SK-N-SH (cell line): ENCODE results near the gene GRIN2C.

Experiments
- CHD2 ChIP-seq: fragments of 150-350 bp; IDR thresholded peaks from 2 replicates; pipeline ENCODE4 v1.6.1; 2018; ENCODE audit warnings: low read length; ENCODE audit not compliant: partially characterized antibody
- EZH2phosphoT487 ChIP-seq: fragments of 200-600 bp; sonication (generic); IDR thresholded peaks from 2 replicates; pipeline ENCODE4 v1.6.1; 2017; ENCODE audit warnings: low read depth, mixed run types, mild to moderate bottlenecking, antibody characterized with exemption, moderate library complexity, borderline replicate concordance
- FOXJ3 ChIP-seq: sonication (generic); formaldehyde crosslinking; IDR thresholded peaks from 2 replicates; pipeline ENCODE4 v1.5.1; 2020; ENCODE audit warnings: mild to moderate bottlenecking, missing genetic modification reagents
- GABPA ChIP-seq: IDR thresholded peaks from 2 replicates; pipeline ENCODE4 v1.4.0; 2012; ENCODE audit warnings: low read depth, mild to moderate bottlenecking
- MEF2A ChIP-seq: IDR thresholded peaks from 2 replicates; pipeline ENCODE4 v1.4.0; 2012; ENCODE audit warnings: low read depth, borderline replicate concordance
- NFIC ChIP-seq: IDR thresholded peaks from 2 replicates; pipeline ENCODE4 v1.4.0; 2012; ENCODE audit warnings: borderline replicate concordance
- NRF1 ChIP-seq: IDR thresholded peaks from 2 replicates; pipeline ENCODE4 v1.6.1; 2012; ENCODE audit warnings: low read depth, mild to moderate bottlenecking, low read length
- POLR2AphosphoS5 ChIP-seq: IDR thresholded peaks from 2 replicates; pipeline ENCODE4 v1.6.1; 2012; ENCODE audit warnings: low read depth, low read length
- SIN3A ChIP-seq: IDR thresholded peaks from 2 replicates; pipeline ENCODE4 v1.6.1; 2012; ENCODE audit warnings: low read depth, mild to moderate bottlenecking, low read length, moderate library complexity, borderline replicate concordance
- YY1 ChIP-seq: IDR thresholded peaks from 2 replicates; pipeline ENCODE4 v1.4.0; 2012; ENCODE audit warnings: low read depth, mild to moderate bottlenecking
- TF ChIP-seq, protein P1 (sequence below): fragments of 200-600 bp; sonication (generic); IDR thresholded peaks from 2 replicates; pipeline ENCODE4 v1.6.1; 2017; ENCODE audit warnings: antibody characterized with exemption, mild to moderate bottlenecking, moderate library complexity
- TF ChIP-seq, protein P2 (sequence below): IDR thresholded peaks from 2 replicates; pipeline ENCODE4; 2012

DNA sequence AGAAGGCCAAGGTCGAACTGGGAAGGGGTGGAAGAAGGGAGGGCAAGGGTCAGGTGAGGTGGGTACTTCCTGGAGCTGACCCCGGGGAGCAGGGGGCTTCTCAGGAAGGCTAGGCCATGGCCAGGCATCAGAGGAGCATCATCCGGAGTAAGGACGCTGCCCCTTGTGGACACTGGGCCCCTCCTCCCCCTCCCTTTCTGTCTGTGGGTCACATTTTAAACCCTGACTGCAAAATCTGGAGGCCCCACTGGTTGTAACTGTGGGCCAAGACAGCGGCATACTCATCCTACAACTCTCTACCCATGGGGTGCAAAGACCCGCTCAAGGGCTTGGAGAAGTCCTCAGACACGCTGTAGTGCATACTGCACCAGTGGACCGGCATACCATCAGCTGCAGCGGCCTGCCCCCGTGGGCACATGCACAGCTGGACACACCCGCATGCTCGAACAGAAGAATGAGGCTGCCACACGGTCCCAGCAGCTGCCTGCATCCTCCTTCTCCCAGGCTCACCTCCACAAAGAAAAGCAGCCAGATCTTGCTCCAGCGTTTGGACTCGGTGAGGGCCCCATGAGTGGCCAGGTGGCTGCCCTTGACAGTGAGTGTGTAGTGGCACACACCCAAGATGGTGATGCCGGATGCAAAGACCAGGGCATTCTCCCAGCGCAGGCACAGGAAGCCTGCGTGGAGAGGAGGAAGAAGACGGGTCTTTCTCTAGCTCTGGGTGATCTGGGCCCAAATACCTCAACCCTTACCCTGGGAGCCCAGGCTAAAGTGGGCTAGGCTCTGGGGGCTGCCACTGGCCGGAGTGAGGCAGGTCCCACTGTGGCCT, 32.5 kb upstream of the GRIN2C start:
- TF ChIP-seq GABPA, result no peak
- TF ChIP-seq, protein P1, sequence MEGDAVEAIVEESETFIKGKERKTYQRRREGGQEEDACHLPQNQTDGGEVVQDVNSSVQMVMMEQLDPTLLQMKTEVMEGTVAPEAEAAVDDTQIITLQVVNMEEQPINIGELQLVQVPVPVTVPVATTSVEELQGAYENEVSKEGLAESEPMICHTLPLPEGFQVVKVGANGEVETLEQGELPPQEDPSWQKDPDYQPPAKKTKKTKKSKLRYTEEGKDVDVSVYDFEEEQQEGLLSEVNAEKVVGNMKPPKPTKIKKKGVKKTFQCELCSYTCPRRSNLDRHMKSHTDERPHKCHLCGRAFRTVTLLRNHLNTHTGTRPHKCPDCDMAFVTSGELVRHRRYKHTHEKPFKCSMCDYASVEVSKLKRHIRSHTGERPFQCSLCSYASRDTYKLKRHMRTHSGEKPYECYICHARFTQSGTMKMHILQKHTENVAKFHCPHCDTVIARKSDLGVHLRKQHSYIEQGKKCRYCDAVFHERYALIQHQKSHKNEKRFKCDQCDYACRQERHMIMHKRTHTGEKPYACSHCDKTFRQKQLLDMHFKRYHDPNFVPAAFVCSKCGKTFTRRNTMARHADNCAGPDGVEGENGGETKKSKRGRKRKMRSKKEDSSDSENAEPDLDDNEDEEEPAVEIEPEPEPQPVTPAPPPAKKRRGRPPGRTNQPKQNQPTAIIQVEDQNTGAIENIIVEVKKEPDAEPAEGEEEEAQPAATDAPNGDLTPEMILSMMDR, result peak; percentile 23; the same call in 1 of the 2 replicates
- no peak for TF ChIP-seq NRF1
- no peak for TF ChIP-seq YY1
- no peak for TF ChIP-seq POLR2AphosphoS5
- no peak for TF ChIP-seq CHD2
- no peak for TF ChIP-seq MEF2A
- no peak for TF ChIP-seq SIN3A
- TF ChIP-seq NFIC, result no peak
- no peak for TF ChIP-seq FOXJ3 (CRISPR knock-in tag)
- TF ChIP-seq, protein P2, sequence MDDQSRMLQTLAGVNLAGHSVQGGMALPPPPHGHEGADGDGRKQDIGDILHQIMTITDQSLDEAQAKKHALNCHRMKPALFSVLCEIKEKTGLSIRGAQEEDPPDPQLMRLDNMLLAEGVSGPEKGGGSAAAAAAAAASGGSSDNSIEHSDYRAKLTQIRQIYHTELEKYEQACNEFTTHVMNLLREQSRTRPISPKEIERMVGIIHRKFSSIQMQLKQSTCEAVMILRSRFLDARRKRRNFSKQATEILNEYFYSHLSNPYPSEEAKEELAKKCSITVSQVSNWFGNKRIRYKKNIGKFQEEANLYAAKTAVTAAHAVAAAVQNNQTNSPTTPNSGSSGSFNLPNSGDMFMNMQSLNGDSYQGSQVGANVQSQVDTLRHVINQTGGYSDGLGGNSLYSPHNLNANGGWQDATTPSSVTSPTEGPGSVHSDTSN, result no peak
- no peak for TF ChIP-seq EZH2phosphoT487
